ENCODE measurements around the gene PRSS48.
"Not testable (repeated sequence)": the region's sequence is repeated elsewhere in the genome, so short reads cannot be mapped to it uniquely, and the experiment has no call there.

The PRSS48 gene

GRCh38 chr4:151228189-151229119, 48.5 kb upstream of the PRSS48 start:
- Histone ChIP-seq H3K4me3 (ENCODE audit: low read length, poor library complexity, severe bottlenecking) (no peak overlapping the region), H3K36me3 (ENCODE audit: insufficient read depth, low read length) (no peaks in the 10 kb centered on the region), H3K9ac (ENCODE audit: low read depth, low read length, poor library complexity, severe bottlenecking) (no peak overlapping the region), H3K9me2 (replicated peaks; ENCODE audit: low read depth, low read length) (no peaks in the 10 kb centered on the region), H3K4me2 (ENCODE audit: low read depth, low read length, poor library complexity, severe bottlenecking) (no peak overlapping the region), H3F3A (ENCODE audit: low read depth) (no peaks in the 10 kb centered on the region), H4K20me1 (ENCODE audit: insufficient read depth, low read length, poor library complexity, severe bottlenecking) (no peaks in the 10 kb centered on the region), H3K79me2 (ENCODE audit: insufficient read depth, low read length) (no peaks in the 10 kb centered on the region), H2AFZ (ENCODE audit: low read length) (no peak overlapping the region), H3K27me3 (ENCODE audit: insufficient read depth, low read length, poor library complexity, severe bottlenecking) (no peaks in the 10 kb centered on the region), H3K4me1 (ENCODE audit: insufficient read depth, low read length, poor library complexity, severe bottlenecking) (no peaks in the 10 kb centered on the region), H3K9me3 (ENCODE audit: insufficient read depth, low read depth, low read length) (no peaks in the 10 kb centered on the region)
- TF ChIP-seq EZH2phosphoT487 (IDR thresholded peaks at IDR 0.05; ENCODE audit: borderline replicate concordance) (no peak), CTCF (conservative IDR thresholded peaks at IDR 0.05; ENCODE audit: low read length) (no peak)

GRCh38 chr4:151231915-151232595, 44.9 kb upstream of the PRSS48 start:
- Histone ChIP-seq H3K36me3 (ENCODE audit: insufficient read depth, low read length) (no peaks in the 10 kb centered on the region), H3K9ac (ENCODE audit: low read depth, low read length, poor library complexity, severe bottlenecking) (no peak overlapping the region), H3K4me1 (ENCODE audit: insufficient read depth, low read length, poor library complexity, severe bottlenecking) (no peaks in the 10 kb centered on the region), H3K79me2 (ENCODE audit: insufficient read depth, low read length) (no peaks in the 10 kb centered on the region), H4K20me1 (ENCODE audit: insufficient read depth, low read length, poor library complexity, severe bottlenecking) (no peaks in the 10 kb centered on the region), H3K27me3 (ENCODE audit: insufficient read depth, low read length, poor library complexity, severe bottlenecking) (no peaks in the 10 kb centered on the region), H2AFZ (ENCODE audit: low read length) (no peak overlapping the region), H3F3A (ENCODE audit: low read depth) (no peaks in the 10 kb centered on the region), H3K4me3 (ENCODE audit: low read length, poor library complexity, severe bottlenecking) (no peak overlapping the region), H3K4me2 (ENCODE audit: low read depth, low read length, poor library complexity, severe bottlenecking) (no peak overlapping the region), H3K9me3 (ENCODE audit: insufficient read depth, low read depth, low read length) (no peaks in the 10 kb centered on the region), H3K9me2 (replicated peaks; ENCODE audit: low read depth, low read length) (no peaks in the 10 kb centered on the region)
- TF ChIP-seq CTCF (conservative IDR thresholded peaks at IDR 0.05; ENCODE audit: low read length) (no peak), EZH2phosphoT487 (IDR thresholded peaks at IDR 0.05; ENCODE audit: borderline replicate concordance) (no peak)

- no peak for TF ChIP-seq EZH2phosphoT487 (IDR thresholded peaks at IDR 0.05; ENCODE audit: borderline replicate concordance)
- TF ChIP-seq CTCF (conservative IDR thresholded peaks at IDR 0.05; ENCODE audit: low read length) = no peak
- Histone ChIP-seq H3K36me3 (ENCODE audit: insufficient read depth, low read length) (no peaks in the 10 kb centered on the region), H3K4me2 (ENCODE audit: low read depth, low read length, poor library complexity, severe bottlenecking) (no peak overlapping the region), H3K27me3 (ENCODE audit: insufficient read depth, low read length, poor library complexity, severe bottlenecking) (no peaks in the 10 kb centered on the region), H4K20me1 (ENCODE audit: insufficient read depth, low read length, poor library complexity, severe bottlenecking) (no peaks in the 10 kb centered on the region), H3K4me3 (ENCODE audit: low read length, poor library complexity, severe bottlenecking) (no peak overlapping the region), H3K9me3 (ENCODE audit: insufficient read depth, low read depth, low read length) (no peaks in the 10 kb centered on the region), H3K9ac (ENCODE audit: low read depth, low read length, poor library complexity, severe bottlenecking) (no peak overlapping the region), H2AFZ (ENCODE audit: low read length) (no peak overlapping the region), H3K9me2 (replicated peaks; ENCODE audit: low read depth, low read length) (no peaks in the 10 kb centered on the region), H3F3A (ENCODE audit: low read depth) (no peaks in the 10 kb centered on the region), H3K4me1 (ENCODE audit: insufficient read depth, low read length, poor library complexity, severe bottlenecking) (no peaks in the 10 kb centered on the region), H3K79me2 (ENCODE audit: insufficient read depth, low read length) (no peaks in the 10 kb centered on the region)
These were observed 43.4 kb upstream of the PRSS48 start for GRCh38 chr4:151233600-151233999.

GRCh38 chr4:151235373-151235772, 41.6 kb upstream of the PRSS48 start:
- not testable (repeated sequence) for H3K4me3 ChIP-seq (ENCODE audit: low read length, poor library complexity, severe bottlenecking); H3K9me2 ChIP-seq (replicated peaks; ENCODE audit: low read depth, low read length); H3K27me3 ChIP-seq (ENCODE audit: insufficient read depth, low read length, poor library complexity, severe bottlenecking); H3K4me2 ChIP-seq (ENCODE audit: low read depth, low read length, poor library complexity, severe bottlenecking); H2AFZ ChIP-seq (ENCODE audit: low read length); H3K9ac ChIP-seq (ENCODE audit: low read depth, low read length, poor library complexity, severe bottlenecking); H3F3A ChIP-seq (ENCODE audit: low read depth); H4K20me1 ChIP-seq (ENCODE audit: insufficient read depth, low read length, poor library complexity, severe bottlenecking); H3K9me3 ChIP-seq (ENCODE audit: insufficient read depth, low read depth, low read length); H3K79me2 ChIP-seq (ENCODE audit: insufficient read depth, low read length); H3K4me1 ChIP-seq (ENCODE audit: insufficient read depth, low read length, poor library complexity, severe bottlenecking); H3K36me3 ChIP-seq (ENCODE audit: insufficient read depth, low read length)
